Urinary bladder (tissue), 4 donors: ENCODE measurements around the gene RANBP3. TPM values are rescaled to one million over a fixed set of nuclear protein-coding genes. Genes with fewer than 3 reads are reported as not detected.
"Not testable (repeated sequence)": the region's sequence is repeated elsewhere in the genome, so short reads cannot be mapped to it uniquely, and the experiment has no call there.

ENCODE experiments used
- DNase-seq: peaks from one replicate; pipeline ENCODE4 v3.0.0-alpha.2; 2015; ENCODE audit errors: extremely low spot score
- H3K27ac ChIP-seq: one replicate; pipeline ENCODE4 v1.5.1; 2013; ENCODE audit warnings: low read depth, mild to moderate bottlenecking, moderate library complexity
- H3K36me3 ChIP-seq: one replicate; pipeline ENCODE4 v1.6.1; 2013; ENCODE audit warnings: mild to moderate bottlenecking, moderate library complexity; ENCODE audit not compliant: insufficient read depth
- H3K4me1 ChIP-seq: one replicate; pipeline ENCODE4 v1.6.1; 2013; ENCODE audit warnings: mild to moderate bottlenecking, moderate library complexity; ENCODE audit not compliant: insufficient read depth
- H3K4me3 ChIP-seq: one replicate; pipeline ENCODE4 v1.5.1; 2013; ENCODE audit warnings: low read depth, low read length
- WGBS: extraction: QIAGEN DNeasy Blood & Tissue Kit; methylation state at CpG from one replicate; pipeline ENCODE4 v1.1.7; 2013; 5-methylcytosine and 5-hydroxymethylcytosine counted together
- polyA plus RNA-seq: library from polyadenylated mRNA; stranded (reverse); fragments of 200-250 nt; gene quantifications from one replicate; pipeline ENCODE4 v1.2.3, GENCODE V29; 2013
- total RNA-seq: library from RNA; depleted of rRNA; stranded (reverse); fragments of >200 nt; gene quantifications from one replicate; pipeline ENCODE4 v1.2.3, GENCODE V29; 2014
- donor health status: healthy with polysubstance abuse.
- donor health status: healthy.

RANBP3 gene
- total and polyA plus RNA-seq, 2 donors = 44.2 to 106 TPM

- H3K27ac ChIP-seq = no peak overlapping the region
- no peaks in the 10 kb centered on the region for H3K4me1 ChIP-seq
- WGBS = 94% methylated on average over 26 of the region's 26 CpGs
- no peak for DNase-seq
- H3K36me3 ChIP-seq = no peaks in the 10 kb centered on the region
- H3K4me3 ChIP-seq = no peak overlapping the region
Observed at GRCh38 chr19:6015841-6016545, 38.1 kb upstream of the RANBP3 start.

GRCh38 chr19:6014551-6015135, 36.7 kb upstream of the RANBP3 start:
- H3K36me3 ChIP-seq = no peaks in the 10 kb centered on the region
- no peak overlapping the region for H3K4me3 ChIP-seq
- H3K27ac ChIP-seq = no peak overlapping the region
- DNase-seq = no peak
- no peaks in the 10 kb centered on the region for H3K4me1 ChIP-seq
- WGBS = 91% methylated on average over 13 of the region's 13 CpGs

GRCh38 chr19:6012426-6013170, 34.7 kb upstream of the RANBP3 start:
- H3K36me3 ChIP-seq = no peaks in the 10 kb centered on the region
- no peaks in the 10 kb centered on the region for H3K4me1 ChIP-seq
- H3K4me3 ChIP-seq = no peak overlapping the region
- no peak for DNase-seq
- H3K27ac ChIP-seq = no peak overlapping the region
- WGBS = 85% methylated on average over 18 of the region's 18 CpGs

- WGBS = 79% methylated on average over 1 of the region's 1 CpG
- DNase-seq = no peak
- H3K27ac ChIP-seq = no peak overlapping the region
Observed at GRCh38 chr19:6011794-6012193, 33.9 kb upstream of the RANBP3 start.

GRCh38 chr19:6011206-6011605, 33.3 kb upstream of the RANBP3 start:
- Histone ChIP-seq H3K27ac (no peak overlapping the region), H3K4me1 (no peaks in the 10 kb centered on the region), H3K4me3 (no peak overlapping the region), H3K36me3 (no peaks in the 10 kb centered on the region)
- DNase-seq = no peak
- WGBS = 77% methylated on average over 10 of the region's 10 CpGs

More at GRCh38 chr19:6011794-6012193, 33.9 kb upstream of the RANBP3 start:
- no peak overlapping the region for H3K4me3 ChIP-seq
- H3K4me1 ChIP-seq = no peaks in the 10 kb centered on the region
- no peaks in the 10 kb centered on the region for H3K36me3 ChIP-seq

- no peak for DNase-seq
- WGBS = 88% methylated on average over 16 of the region's 16 CpGs
- H3K27ac ChIP-seq = no peak overlapping the region
- no peaks in the 10 kb centered on the region for H3K4me1 ChIP-seq
- H3K36me3 ChIP-seq = no peaks in the 10 kb centered on the region
- no peak overlapping the region for H3K4me3 ChIP-seq
Observed at GRCh38 chr19:6010107-6010506, 32.2 kb upstream of the RANBP3 start.

- no peak for DNase-seq
- Histone ChIP-seq H3K36me3 (no peaks in the 10 kb centered on the region), H3K4me3 (no peak overlapping the region), H3K4me1 (no peaks in the 10 kb centered on the region), H3K27ac (no peak overlapping the region)
- 90% methylated on average over 26 of the region's 26 CpGs for WGBS
Observed at GRCh38 chr19:6007866-6008265, 29.9 kb upstream of the RANBP3 start.

- Histone ChIP-seq H3K36me3 (no peaks in the 10 kb centered on the region), H3K27ac (no peak overlapping the region), H3K4me1 (no peaks in the 10 kb centered on the region), H3K4me3 (no peak overlapping the region)
- WGBS = 94% methylated on average over 20 of the region's 20 CpGs
- no peak for DNase-seq
Observed at GRCh38 chr19:6006896-6007295, 29.0 kb upstream of the RANBP3 start.

- not testable (repeated sequence) for DNase-seq, H3K4me3 ChIP-seq, H3K4me1 ChIP-seq, H3K27ac ChIP-seq, H3K36me3 ChIP-seq
- 92% methylated on average over 7 of the region's 7 CpGs for WGBS
Observed at GRCh38 chr19:6006070-6006446, 28.1 kb upstream of the RANBP3 start.

GRCh38 chr19:6005321-6006069, 27.6 kb upstream of the RANBP3 start:
- DNase-seq = no peak
- H3K4me3 ChIP-seq = no peak overlapping the region
- 84% methylated on average over 18 of the region's 18 CpGs for WGBS
- no peaks in the 10 kb centered on the region for H3K36me3 ChIP-seq
- H3K4me1 ChIP-seq = no peaks in the 10 kb centered on the region
- H3K27ac ChIP-seq = no peak overlapping the region

- no peaks in the 10 kb centered on the region for H3K4me1 ChIP-seq
- no peak overlapping the region for H3K27ac ChIP-seq
- 81% methylated on average over 10 of the region's 10 CpGs for WGBS
- H3K36me3 ChIP-seq = no peaks in the 10 kb centered on the region
- H3K4me3 ChIP-seq = no peak overlapping the region
- DNase-seq = no peak
Observed at GRCh38 chr19:6003976-6004375, 26.0 kb upstream of the RANBP3 start.

- no peaks in the 10 kb centered on the region for H3K36me3 ChIP-seq
- no peaks in the 10 kb centered on the region for H3K4me1 ChIP-seq
- no peak overlapping the region for H3K4me3 ChIP-seq
- no peak for DNase-seq
- no peak overlapping the region for H3K27ac ChIP-seq
- 93% methylated on average over 26 of the region's 26 CpGs for WGBS
Observed at GRCh38 chr19:6002591-6002990, 24.7 kb upstream of the RANBP3 start.

- no peaks in the 10 kb centered on the region for H3K4me1 ChIP-seq
- peaks cover 4% of the 10 kb centered on the region for H3K36me3 ChIP-seq
- DNase-seq = no peak
- no peak overlapping the region for H3K4me3 ChIP-seq
- whole genome bisulfite sequencing = 96% methylated on average over 7 of the region's 7 CpGs
- no peak overlapping the region for H3K27ac ChIP-seq
Observed at GRCh38 chr19:6000228-6000847, 22.4 kb upstream of the RANBP3 start.
